Stimulated activated CD8-positive, alpha-beta memory T cell treated with anti-CD3 and anti-CD28 coated beads, Interleukin-15, amount 100 ng/mL, for 48 hours (primary cell): ENCODE data around the gene RAB3D.
A peak's percentile ranks its signal among the peaks of the same experiment; 100 is the strongest.
"Not testable (repeated sequence)": the region's sequence is repeated elsewhere in the genome, so short reads cannot be mapped to it uniquely, and the experiment has no call there.

ENCODE experiments used
- DNase-seq, 2 donors: peaks; one replicate each; pipeline ENCODE4 v3.0.0-alpha.2; 2020; ENCODE audit warnings: low read depth in 2 of 2

The RAB3D gene, protein sequence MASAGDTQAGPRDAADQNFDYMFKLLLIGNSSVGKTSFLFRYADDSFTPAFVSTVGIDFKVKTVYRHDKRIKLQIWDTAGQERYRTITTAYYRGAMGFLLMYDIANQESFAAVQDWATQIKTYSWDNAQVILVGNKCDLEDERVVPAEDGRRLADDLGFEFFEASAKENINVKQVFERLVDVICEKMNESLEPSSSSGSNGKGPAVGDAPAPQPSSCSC

DNA sequence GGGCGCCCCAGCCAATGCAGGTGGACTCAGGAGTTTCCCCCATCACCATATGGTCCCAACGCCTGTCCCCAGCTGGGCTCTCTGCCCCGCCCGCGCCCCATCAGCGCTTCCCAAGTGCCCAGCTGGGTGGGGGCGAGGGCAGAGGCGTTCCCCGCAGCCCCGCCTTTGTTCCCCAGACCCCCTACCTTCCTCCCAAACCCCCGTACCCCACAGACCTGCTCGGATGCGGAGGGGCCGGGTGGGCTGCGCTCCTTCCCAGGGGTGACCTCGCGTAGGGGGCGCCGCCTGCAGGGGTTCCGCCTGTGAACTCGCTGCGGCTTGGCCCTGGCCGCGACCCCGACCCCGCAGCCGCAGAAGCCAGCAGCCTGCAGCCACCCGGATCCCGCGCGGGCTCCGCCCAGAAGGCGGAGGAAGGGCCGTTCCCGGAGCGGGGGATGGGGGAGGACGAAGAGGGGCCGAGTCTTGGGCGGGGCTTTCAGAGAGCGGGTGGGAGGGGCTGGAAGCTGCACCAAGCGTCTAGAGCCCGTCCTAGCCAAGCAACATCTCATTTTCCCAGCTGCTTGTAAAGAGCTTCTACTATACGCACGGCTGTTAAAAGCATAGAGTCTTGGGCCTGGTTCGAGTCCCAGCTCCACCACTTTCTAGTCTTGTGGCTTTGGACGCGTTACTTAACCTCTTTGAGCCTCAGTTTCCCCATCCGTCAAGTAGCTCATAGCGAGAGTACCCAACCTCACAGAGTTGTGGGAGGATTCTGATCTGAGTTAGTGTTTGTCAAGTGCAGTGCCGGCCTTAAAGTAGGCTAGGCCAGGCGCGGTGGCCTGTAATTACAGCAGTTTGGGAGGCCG is at the start of gene RAB3D:
RAB3D (minus strand) TSS at position 404 of the 845 bp plus-strand sequence. CDS start 2,258 bp downstream, outside the sequence.
- peak; percentile 77 to 78 for DNase-seq

DNA sequence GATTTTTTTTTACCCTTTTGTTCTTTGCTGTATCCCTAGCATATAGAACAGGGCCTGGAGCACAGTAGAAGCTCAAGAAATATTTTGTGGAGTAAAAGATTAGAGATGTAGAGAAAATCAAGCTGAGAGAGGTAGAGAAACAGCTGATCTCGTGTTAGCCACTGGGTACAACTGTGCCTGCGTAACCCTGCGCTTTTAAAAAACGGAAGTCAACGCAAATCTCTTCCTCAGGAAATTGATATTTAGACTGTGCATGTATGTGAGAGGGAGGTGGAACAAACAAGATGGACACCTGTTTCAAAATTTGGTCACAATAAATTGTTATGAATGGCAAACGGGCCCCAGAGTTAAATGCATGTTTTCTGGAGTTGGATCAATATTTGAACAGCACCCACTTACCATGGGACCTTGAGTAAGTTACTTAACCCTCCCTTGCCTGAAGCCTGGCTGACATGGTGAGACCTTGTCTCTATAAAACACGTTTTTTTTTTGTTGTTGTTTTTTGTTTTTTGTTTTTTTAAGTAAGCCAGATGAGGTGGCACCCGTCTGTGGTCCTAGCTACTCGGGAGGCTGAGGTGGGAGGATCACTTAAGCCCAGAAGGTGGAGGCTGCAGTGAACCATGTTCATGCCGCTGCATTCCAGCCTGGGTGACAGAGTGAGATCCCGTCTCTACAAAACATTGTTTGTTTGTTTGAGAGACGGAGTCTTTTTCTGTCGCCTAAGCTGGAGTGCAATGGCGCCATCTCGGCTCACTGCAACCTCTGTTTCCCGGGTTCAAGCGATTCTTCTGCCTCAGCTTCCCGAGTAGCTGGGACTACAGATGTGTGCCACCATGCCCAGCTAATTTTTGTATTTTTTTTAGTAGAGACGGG is 47.9 kb upstream of the RAB3D start:
- DNase-seq = no peak

DNA sequence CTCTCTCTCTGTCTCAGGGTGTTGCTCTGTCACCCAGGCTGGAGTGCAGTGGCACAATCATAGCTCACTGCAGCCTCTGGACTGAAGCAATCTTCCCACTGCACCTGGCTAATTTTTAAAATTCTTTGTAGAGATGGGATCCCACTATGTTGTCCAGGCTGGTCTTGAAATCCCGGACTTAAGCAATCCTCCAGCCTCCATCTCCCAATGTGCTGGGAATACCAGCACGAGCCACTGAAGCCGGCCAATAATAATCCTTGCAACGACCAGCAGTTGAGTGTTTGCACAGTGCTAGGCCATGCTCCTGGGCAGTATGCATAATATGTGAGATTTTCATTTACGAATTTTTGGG is 45.3 kb upstream of the RAB3D start:
- DNase-seq = no peak

DNA sequence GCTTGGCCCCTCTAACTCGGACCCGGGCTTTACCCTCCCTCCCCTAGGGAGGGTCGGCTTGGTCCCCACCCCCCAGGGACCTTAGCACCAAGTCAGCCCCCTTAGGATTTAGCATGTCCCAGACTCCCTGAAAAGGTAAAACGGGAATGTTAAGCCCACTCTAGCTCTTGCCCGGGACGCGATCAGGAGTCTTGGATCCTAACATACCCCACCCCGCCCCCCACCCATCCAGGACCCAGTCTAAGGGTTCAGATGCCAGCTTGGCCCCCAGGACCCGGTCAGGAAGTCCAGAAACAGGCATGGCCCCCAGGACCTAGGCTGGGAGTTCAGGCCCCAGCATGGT is 44.2 kb upstream of the RAB3D start:
- no peak for DNase-seq

DNA sequence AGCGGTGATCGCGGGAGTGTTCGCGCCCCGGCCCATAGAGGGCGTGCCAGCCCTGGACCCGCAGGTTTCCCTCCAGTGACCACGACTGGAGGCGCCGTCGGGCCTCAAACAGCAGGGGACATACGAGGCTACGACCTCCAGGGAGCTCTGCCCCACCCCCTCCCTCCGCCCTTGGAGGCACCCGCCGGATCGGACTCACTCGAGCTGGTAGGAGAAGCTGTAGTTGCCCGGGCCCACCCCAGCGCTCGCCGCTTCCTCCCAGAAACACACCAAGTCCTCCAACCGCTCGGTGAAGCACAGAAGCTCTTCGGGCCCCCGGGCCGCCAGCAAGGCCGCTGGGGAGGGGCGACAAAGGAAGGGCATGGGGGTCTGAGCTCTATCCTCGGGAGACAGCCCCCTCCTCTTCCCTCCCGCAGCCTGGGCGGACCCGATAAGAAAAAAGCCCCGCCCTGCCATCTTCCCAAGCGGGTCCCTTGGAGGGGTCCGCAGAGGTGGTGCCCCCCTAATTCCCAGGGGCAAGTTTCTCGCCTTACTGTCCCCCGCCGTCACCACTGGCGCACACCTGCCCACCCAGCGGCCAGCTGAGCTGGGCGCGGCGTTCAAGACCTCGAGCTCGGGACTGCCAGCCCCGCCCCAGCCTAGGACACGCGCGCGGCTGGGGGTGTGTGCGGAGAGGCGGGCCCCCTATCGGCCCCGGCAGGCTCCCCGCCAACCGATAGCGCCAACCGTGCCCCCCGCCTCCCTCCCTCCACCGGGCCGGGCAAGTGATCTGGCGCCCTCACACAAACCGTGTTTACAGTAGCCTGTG is 43.6 kb upstream of the RAB3D start:
- DNase-seq = peak; percentile 23 to 47

DNA sequence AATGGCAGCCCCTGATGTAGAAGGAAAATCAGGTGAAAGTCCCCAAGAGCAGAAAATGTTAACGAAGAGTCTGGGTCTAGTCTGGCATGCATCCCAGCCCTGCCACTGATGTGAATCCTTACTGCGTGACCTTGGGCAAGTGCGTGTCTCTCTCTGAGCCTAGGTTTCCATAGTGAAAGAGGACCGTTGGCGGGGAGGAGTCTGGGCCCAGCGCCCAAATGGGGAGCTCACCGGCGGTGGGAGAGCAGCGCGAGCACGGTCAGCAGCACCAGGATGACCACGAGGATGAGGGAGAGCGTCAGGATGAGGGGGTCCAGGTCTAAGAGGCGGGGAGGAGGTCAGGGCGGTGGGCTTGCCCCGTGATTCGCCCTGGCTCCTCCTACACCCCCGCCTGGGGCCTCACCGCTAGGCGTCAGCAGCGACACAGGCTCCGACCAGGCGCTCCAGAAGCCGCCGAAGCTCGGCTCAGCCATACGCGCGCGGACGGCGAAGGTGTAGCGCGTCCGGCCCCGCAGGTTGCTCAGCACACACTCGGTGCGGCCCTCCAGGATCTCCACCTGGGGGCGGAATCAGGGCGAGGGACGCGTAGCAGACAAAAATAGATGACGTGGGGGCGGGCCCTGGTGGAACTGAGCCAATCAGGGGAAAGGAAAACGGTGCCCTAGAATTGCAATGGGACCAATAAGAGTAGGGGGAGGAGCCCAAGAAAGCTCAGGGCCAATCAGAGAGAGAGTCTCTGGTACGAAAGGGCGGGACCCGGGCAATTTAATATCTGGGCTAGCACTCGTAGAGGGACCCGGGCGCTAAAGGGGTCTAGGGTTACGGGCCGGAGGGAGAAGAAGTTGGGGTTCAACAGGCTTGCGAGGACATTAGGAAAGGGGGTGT is 41.4 kb upstream of the RAB3D start:
- DNase-seq = peak; percentile 93 to 95

DNA sequence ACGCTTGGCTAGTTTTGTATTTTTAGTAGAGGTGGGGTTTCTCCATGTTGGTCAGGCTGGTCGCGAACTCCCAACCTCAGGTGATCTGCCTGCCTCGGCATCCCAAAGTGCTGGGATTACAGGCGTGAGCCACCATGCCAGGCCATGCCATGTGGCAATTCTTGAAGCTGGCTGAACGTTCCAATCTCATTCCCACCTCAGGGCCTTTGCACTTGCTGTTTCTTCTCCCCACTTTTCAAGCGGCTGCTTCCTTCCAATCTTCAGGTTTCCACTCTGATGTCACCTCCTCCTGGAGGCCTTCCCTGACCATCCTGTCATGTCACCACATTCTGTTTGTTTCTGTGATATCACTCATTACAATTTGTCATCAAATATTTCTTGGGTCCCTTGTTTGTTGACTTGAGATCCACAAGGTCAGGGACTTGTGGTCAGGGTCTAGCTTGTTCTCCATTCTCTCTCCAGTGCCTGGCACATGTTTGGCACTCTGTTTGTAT is 40.4 kb upstream of the RAB3D start:
- no peak for DNase-seq

DNA sequence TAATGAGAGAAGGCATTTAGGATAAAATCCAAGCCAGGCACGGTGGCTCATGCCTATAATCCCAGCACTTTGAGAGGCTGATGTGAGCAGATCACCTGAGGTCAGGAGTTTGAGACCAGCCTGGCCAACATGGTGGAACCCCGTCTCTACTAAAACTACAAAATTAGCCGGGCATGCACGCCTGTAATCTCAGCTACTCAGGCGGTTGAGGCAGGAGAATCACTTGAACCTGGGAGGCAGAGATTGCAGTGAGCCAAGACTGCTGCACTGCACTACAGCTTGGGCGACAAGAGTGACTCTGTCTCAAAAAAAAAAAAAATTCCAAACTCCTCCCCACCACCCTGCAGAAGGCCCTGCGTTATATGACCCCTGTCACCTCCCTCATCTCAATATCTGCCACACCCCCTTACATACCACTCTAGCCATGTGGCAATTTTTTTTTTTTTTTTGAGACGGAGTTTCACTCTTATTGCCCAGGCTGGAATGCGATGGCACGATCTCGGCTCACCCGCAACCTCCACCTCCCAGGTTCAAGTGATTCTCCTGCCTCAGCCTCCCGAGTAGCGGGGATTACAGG is 39.9 kb upstream of the RAB3D start:
- not testable (repeated sequence) for DNase-seq

DNA sequence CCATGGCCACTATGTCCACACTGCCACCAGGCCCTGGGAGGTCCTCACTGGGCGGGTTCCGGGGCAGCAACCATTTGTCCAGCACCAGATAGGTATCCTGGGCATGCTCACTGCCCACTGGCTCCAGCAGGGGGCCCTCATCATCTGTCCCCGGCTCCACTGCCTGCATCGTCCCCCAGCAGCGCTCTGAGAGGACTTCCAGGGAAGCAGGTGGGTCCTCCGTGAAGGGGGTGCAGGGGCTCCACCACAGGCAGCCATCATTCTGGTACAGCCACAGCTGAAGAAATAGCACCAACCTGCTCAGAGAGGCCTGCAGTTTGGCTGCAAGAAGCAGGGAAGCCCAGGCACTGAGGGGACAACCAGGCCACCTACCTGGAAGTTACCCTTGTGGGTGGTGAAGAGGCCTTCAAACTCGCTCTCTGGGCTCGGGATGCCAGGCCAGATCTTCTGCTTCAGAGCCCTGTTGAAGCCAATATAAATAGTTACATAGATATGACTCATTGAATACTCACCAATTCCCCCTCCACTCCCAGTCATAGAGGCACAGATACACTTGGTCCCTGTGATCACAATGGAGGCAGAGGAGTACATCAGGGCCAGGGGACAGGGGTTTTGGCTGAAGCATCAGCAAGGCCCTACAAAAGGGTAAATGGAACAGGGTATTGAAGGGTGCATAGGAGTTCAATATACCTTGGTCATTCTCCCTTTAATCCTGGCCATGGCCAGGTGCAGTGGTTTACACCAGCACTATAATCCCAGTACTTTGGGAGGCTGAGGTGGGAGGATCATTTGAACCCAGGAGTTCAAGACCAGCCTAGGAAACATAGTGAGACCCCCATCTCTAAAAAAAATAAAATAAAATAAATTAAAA is 39.1 kb upstream of the RAB3D start:
- no peak for DNase-seq

DNA sequence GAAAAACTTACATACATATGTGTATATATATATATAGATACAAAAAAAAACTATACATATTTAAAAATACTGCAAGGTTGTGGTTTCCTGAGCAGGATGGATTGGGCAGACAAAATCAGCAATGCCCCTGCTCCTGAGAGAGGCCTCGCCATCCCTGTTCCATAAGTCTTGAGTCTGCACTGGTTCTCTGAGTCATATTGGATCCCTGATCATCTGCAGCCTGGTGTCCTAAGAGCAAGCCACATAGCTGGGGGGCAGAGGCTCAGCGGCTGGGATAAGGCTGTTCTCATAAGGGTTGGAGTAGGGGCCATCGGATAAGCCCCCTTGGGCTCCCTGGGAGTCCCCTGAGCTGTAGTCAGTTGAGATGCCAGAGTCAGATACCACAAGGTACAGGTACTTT is 38.3 kb upstream of the RAB3D start:
- DNase-seq = no peak

DNA sequence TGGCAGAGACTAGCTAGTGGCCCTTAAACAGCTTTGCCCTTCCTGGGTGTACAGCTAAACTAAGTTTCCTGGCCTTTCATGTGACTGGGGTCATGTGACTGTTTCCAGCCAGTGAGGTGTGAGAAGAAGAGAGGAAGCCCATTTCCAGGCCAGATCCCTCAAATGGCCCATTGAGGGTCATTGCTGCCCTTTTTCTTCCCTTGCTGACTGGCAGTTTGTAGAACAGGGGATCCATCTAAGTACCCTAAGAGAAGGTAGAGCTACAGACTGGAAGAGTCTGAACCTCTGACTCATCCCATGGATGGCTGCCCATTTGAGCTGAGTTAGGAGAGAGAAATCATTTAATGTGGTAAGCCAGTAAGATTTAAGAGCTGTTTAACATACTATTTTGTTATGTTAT is 37.8 kb upstream of the RAB3D start:
- no peak for DNase-seq

DNA sequence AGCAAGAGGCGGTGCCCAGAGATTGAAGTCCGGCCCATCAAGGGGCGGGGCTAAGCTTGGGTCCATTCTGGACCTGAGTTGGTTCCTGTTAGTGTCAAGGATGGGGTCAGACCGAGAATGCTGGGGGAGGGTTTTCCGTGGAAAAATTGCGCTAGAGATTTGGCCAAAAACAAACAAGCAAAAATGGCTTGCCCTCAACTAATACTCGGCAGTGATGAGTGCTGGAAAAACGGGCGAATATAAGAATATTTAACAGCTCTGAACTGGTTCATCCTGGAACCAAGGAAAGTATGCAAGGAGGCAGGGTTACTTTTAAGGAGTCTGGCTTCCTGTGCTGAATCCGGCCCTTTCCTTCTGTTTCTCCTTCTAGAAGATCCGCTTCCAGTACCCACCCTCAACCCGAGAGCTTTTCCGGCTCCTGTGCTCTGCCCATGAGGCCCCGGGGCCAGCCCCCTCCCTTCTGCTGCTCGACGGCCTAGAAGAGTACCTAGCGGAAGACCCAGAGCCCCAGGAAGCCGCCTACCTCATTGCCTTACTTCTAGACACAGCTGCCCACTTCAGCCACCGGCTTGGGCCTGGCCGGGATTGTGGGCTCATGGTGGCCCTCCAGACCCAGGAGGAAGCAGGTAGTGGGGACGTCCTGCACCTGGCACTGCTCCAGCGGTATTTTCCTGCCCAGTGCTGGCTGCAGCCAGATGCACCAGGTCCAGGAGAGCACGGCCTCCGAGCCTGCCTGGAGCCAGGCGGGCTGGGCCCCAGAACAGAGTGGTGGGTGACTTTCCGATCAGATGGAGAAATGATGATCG is 35.9 kb upstream of the RAB3D start:
- DNase-seq = peak; percentile 49 to 60

DNA sequence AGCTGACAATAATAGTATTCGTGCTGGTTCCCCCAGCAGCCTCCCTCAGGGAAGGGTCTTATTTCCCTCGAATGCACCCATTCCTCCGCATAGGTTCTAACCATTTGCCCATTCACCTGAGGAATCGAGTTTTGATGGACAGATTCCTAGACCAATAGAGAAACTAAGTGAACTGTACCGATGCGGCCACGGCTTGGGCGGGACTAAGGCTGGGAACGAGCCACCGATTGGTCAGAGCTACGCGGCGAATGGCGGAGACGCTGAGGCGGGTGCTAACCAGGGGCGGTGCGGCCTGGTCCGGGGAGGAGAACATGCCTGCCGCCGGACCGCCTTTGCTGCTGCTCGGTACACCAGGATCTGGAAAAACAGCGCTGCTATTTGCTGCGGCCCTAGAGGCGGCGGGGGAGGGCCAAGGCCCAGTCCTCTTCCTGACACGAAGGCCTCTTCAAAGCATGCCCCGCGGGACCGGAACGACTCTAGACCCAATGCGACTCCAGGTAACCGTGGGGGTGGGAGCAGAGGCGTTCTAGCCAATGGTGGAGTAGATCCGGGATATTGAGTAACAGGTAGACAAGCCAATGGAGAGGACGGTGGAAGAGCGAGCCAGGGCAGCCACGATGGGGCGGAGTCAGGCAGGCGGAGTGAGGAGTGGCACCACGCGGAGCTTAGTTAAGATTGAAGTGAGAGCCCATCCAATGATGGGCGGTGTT is 35.1 kb upstream of the RAB3D start, which contains the start of gene SWSAP1:
SWSAP1 (plus strand) TSS at position 234 of the 710 bp plus-strand sequence; CDS start at position 249, 15 bp downstream.
- DNase-seq = peak; percentile 92 to 96

DNA sequence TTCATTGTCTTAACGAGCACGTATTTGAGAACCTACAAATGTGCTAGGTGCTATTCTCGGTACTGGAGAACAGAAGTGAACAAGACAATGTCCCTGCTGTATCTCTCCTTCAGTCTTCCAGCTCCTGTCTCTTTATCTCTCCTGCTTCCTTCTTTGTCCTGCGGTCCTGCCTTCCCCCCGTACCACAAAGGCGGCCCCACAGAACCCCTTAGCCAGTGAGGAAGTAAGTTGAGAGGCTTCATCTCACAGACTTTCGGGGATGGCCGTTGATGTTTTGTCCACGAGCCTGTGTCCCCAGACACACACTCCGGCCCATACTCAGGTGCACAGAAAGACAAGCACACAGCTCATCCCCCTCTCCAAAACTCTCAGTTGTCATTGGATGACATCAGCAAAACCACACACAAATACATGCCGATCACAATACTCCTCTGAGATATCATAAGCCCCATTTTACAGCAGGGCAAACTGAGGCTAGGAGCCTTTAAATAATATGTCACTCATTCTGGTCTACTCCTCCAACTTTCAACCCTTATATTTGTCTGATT is 34.5 kb upstream of the RAB3D start:
- DNase-seq = no peak

DNA sequence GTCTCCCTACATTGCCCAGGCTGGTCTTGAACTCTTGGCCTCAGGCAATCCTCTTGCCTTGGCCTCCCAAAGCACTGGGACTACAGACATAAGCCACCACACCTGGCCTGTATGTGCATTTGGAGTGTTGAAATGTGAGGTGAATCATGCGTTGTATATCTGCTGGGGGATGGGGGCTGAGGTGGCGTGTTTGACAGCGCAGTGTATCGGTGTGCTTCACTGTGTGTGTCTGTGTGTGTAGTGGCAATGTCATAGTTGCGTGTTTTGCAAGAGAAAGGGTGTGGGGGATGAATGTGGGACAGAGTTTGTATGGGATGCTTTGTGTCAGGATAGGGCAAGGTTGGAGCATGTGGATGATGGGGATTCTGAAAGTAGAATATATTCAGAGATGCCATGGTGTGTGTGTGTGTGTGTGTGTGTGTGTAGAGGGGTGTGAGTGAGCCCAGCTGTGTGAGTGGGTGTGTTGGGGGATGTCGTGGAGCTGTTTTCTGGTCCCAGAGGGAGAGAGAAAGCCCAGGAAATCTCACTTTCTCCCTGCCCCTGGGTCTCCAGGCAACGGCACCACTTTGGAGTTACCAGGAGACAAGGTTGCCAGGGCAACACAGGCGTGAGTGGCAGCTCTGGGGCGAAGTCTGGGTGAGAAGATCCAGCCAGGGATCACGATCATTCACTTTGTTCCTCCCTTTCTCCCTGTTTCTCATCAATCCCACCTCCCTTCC is 33.9 kb upstream of the RAB3D start:
- DNase-seq = no peak

DNA sequence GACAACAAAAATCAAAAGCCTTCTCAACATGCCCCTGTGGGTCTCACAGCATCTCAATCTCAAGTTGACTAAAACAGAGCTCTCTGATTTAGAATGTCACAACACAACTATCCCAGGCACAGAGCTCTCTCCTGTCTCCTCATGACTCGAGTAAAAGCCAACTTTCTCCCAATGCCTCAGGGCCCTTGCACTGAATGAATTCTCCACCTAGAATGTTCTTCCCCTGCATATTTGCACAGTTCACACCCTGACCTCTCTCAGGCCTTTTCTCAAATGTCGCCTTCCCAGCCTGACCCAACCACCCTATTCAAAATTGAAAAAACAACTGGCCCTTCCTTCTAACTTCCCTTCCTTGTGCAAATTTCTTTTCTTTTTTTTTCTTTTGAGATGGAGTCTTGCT is 31.3 kb upstream of the RAB3D start:
- no peak for DNase-seq

DNA sequence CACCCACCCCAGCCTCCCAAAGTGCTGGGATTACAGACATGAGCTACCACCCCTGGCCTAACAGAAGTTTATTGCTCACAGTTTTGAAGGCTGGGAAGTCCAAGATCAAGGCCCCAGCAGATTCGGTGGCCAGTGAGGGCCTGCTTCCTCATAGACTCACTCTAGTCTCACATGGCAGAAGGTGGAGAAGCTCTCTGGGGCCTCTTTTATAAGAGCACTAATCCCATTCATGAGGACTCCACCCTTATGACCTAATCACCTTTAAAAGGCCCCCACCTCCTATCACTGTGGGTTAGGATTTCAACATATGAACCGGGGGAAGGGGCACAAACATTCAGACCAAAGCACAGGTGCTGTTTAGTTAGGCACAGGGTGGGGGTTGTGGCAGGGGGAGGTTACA is 28.1 kb upstream of the RAB3D start:
- no peak for DNase-seq
